Brain pericyte (primary cell): ENCODE results near the gene PPP1R3E.

Experiments used
- DNase-seq: peaks from one replicate; pipeline ENCODE4 v3.0.0-alpha.2; 2012; ENCODE audit warnings: low read depth, low spot score

The PPP1R3E gene

GRCh38 chr14:23322568-23323517 is 20.2 kb upstream of the PPP1R3E start:
- DNase-seq, result no peak

- no peak for DNase-seq
Observed at GRCh38 chr14:23321572-23322547, 19.2 kb upstream of the PPP1R3E start.

GRCh38 chr14:23320584-23321571 is 18.2 kb upstream of the PPP1R3E start, which contains the start of gene PABPN1:
PABPN1 (plus strand) TSS chr14:23321457; CDS start chr14:23321470, 13 bp downstream.
- peak; percentile 99 for DNase-seq

GRCh38 chr14:23319746-23320583 is 17.3 kb upstream of the PPP1R3E start:
- DNase-seq, result no peak

DNA sequence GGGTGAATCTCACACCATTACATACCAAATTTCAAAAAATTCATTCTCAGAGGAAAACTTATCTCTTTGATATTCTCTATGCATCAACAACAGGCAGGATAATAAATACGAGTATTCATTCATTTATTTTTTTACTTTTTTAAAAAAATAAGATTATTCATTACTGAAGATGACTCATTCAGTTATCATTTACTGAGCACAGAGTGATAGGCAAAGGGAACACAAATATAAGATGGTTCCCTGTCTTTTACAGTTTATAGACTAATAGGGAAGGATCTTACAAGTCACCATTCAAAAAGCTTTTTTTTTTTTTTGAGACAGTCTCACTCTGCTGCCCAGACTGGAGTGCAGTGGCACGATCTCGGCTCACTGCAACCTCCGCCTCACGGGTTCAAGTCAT is 13.6 kb upstream of the PPP1R3E start:
- DNase-seq, result no peak

- DNase-seq, result no peak
Observed at GRCh38 chr14:23310546-23310945, 7.9 kb upstream of the PPP1R3E start.

DNA sequence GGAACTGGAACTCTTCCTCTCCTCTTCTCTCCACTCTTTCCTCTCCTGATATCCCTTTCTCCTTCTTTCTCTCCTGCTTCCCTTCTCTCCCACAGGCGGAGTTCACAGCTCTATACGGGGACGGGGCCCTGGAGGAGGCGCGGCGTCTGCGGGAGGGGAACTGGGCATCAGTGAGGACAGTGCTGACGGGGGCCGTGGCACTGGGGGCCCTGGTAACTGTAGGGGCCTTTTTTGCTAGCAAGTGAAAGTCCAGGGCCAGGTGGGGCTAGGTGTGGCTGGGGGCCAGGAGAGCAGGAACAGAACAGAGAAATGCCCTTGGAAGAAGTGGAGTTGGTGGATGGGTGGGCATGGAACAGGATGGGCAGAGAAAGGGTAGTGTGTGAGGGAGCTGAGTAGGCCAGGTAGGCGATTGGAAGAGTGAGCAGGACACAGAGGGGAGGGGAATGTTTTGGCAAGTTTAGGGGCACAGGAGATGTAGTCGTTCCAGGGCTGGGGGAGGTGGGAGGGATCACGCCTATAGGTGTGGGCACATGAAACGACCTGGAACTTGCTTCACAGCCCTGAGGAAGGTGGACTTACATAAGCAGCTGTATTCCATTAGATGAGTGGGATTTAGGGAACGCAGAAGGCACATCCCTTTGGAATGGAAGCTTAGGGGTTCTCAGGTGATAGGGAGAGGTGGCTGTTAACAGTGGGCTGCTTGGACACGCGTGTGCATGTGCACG is 6.2 kb upstream of the PPP1R3E start:
- DNase-seq, result no peak

DNA sequence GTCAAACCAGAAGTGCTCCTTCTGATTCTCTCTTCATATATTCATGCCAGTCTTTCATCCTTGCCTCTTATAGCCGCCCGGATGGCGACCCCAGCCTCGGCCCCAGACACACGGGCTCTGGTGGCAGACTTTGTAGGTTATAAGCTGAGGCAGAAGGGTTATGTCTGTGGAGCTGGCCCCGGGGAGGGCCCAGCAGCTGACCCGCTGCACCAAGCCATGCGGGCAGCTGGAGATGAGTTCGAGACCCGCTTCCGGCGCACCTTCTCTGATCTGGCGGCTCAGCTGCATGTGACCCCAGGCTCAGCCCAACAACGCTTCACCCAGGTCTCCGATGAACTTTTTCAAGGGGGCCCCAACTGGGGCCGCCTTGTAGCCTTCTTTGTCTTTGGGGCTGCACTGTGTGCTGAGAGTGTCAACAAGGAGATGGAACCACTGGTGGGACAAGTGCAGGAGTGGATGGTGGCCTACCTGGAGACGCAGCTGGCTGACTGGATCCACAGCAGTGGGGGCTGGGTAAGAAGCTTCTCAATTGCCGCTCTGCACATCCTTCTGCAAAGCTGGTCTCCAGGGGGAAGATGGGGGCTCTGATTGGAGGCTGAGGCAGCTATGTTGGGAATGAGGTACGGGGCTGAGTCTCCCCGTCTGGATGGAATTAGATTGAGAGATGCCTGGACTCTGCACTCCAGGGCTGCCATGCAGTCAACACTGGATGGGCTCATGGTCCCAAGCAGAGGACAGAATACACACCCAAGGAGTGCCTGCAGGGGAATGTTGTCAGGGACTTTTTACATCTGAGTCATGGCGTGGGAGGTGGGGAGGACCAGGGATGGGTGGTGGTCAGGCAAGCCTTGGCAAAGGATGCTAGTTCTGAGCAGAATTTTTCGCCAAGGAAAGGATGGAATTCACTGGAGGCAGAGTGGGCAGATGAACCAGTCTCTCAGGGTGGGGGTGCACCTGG is 5.3 kb upstream of the PPP1R3E start:
- DNase-seq, result no peak

- DNase-seq, result no peak
Observed at GRCh38 chr14:23307146-23307530, 4.5 kb upstream of the PPP1R3E start.

- peak; percentile 63 for DNase-seq
Observed at GRCh38 chr14:23306412-23307145, 3.9 kb upstream of the PPP1R3E start, which contains the start of gene BCL2L2. BCL2L2 (plus strand) TSS chr14:23306833; CDS start chr14:23307768, 935 bp downstream.

DNA sequence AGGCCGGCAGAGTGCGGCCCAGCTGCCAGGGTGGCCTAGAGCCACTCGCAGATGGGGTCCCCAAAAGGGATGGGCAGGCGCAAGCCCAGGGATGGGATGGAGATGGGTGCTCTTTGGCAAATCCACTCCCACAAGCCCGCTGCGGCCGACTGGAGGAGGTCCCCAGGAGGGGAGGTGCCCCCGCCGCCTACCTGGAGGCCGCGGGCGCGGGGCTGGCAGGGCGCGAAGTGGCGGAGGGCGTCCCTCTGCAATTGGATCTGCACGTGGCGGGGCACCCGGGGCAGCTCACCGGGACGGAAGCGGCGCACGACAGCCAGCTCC is 730 bp downstream of the PPP1R3E start:
- no peak for DNase-seq

GRCh38 chr14:23301288-23301968 is 1.2 kb downstream of the PPP1R3E start:
- peak; percentile 94 for DNase-seq

DNA sequence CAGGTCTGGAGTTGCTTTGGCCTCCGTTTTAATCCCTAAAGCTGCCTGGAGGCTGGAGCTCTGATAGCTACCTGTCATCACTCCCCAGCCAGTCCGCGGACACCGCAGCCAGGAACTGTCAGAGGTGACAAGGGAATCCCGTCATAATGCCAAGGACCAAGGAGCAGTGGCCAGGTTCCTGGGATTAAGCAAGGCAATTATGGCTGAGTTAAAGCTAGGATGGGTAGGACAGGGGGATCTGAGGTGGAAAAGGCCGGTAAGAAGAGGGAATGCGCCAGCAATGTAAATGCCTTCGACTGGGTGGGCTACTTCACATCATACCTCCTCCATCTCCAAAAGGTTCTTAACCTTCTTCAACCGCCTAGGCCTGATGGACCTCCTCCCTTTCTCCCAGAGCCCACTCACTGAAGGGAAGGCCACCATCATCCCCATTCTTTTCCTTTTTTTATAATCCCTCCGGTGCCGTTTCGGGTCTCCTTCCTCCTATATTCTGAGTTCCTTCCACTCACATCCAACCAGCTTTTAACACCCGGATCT is 1.9 kb downstream of the PPP1R3E start:
- DNase-seq, result no peak

GRCh38 chr14:23299986-23300686 is 2.5 kb downstream of the PPP1R3E start:
- DNase-seq, result no peak

- DNase-seq, result no peak
Observed at GRCh38 chr14:23299211-23299957, 3.3 kb downstream of the PPP1R3E start.
